ENCODE results near the gene VAPA. TPM values are rescaled to one million over a fixed set of nuclear protein-coding genes. Genes with fewer than 3 reads are reported as not detected.

VAPA gene
- total and polyA plus RNA-seq, 9 of the 15 experiments (the other 6 are each of a cell fraction or from before 2014, with no cell fraction given), result 219 to 902 (median 526) TPM

- peaks cover 0 to 8% of the 10 kb centered on the region in 2 experiments; a peak in 2 of 5 replicates for H3K4me1 ChIP-seq (replicated peaks in 1 of 2; ENCODE audit: control insufficient read depth in 2 of 2, insufficient read depth in 2 of 2, low read length in 2 of 2)
- WGBS (ENCODE audit: insufficient coverage, low coverage, missing lambda C conversion rate), result 94% methylated on average over 1 of the region's 1 CpG
- DNase-seq (ENCODE audit: extremely low read depth in 1 of 4, low spot score in 3 of 4), result no peak
- BruUV-seq (replicated peaks), result no TSS peak
- peak; percentile 3; the same call in 1 of the 3 replicates for ATAC-seq
- H3K36me3 ChIP-seq (ENCODE audit: control insufficient read depth, insufficient read depth, low read length), result peaks cover 31% of the 10 kb centered on the region
- H3K9me1 ChIP-seq (ENCODE audit: control insufficient read depth, insufficient read depth, low read length), result no peaks in the 10 kb centered on the region
- H3K27me3 ChIP-seq (ENCODE audit: control insufficient read depth in 2 of 2, insufficient read depth in 2 of 2, low read length in 2 of 2), result no peaks in the 10 kb centered on the region
- ChIA-PET POLR2A (interaction anchor here (0.5 to 2.0 kb wide), 9 partner anchors 9 to 593 kb away, joined by 3 to 8 read pairs (median 3); no protein-coding TSS in a partner anchor), CTCF (ENCODE audit: low intra/inter-chr PET ratio) (no interaction called here)
- H3K79me2 ChIP-seq (ENCODE audit: control insufficient read depth, insufficient read depth, low read length), result peaks cover 22% of the 10 kb centered on the region
- intact Hi-C loops (cut with micrococcal nuclease) (loop anchor here (10.0 kb wide), 1 partner anchor 385 kb away; no protein-coding TSS in a partner anchor), in situ Hi-C loops (cut with MboI) (no loop called here)
- no peaks in the 10 kb centered on the region for H3K9me3 ChIP-seq (replicated peaks; ENCODE audit: control insufficient read depth, insufficient read depth, low read depth, low read length)
- H4K20me1 ChIP-seq (replicated peaks; ENCODE audit: control insufficient read depth, insufficient read depth, low read length), result no peaks in the 10 kb centered on the region
- H3K27ac ChIP-seq (ENCODE audit: extremely low read depth, low read depth, low read length), result no peak overlapping the region
- H3K9ac ChIP-seq (ENCODE audit: insufficient read depth in 1 of 2, low read depth in 2 of 2, low read length in 2 of 2), result no peak overlapping the region
- no peak overlapping the region for H2AFZ ChIP-seq (ENCODE audit: low read depth, low read length)
- H3K4me3 ChIP-seq, result no peak overlapping the region
- FAIRE-seq, result no peak
- no peak overlapping the region for H3K4me2 ChIP-seq (ENCODE audit: insufficient read depth, low read length)
- TF ChIP-seq HSF4 (CRISPR knock-in tag; IDR thresholded peaks at IDR 0.05; ENCODE audit: borderline replicate concordance) (no peak), CBX5 (IDR thresholded peaks at IDR 0.05; ENCODE audit: borderline replicate concordance, low read depth) (no peak), ASH1L (IDR thresholded peaks at IDR 0.05; ENCODE audit: borderline replicate concordance, low read depth, partially characterized antibody) (no peak), ZNF24 (IDR thresholded peaks at IDR 0.05) (no peak), EHMT2 (IDR thresholded peaks at IDR 0.05) (no peak), PHB (CRISPR knock-in tag; IDR thresholded peaks at IDR 0.05) (no peak), ZBTB43 (CRISPR knock-in tag; IDR thresholded peaks at IDR 0.05) (no peak), HNRNPL (IDR thresholded peaks at IDR 0.05; ENCODE audit: low read depth, low read length) (0 out of 2 replicates have a peak, but pooled peaks have one; percentile 15), ZFP1 (CRISPR knock-in tag; IDR thresholded peaks at IDR 0.05) (no peak), TRIM28 (IDR thresholded peaks at IDR 0.05) (no peak), BCL6 (CRISPR knock-in tag; IDR thresholded peaks at IDR 0.05) (no peak), RBM17 (IDR thresholded peaks at IDR 0.05; ENCODE audit: borderline replicate concordance, low read depth, low read length) (no peak), TEAD4 (IDR thresholded peaks at IDR 0.05; ENCODE audit: low read length) (no peak), TEAD4 (CRISPR knock-in tag; IDR thresholded peaks at IDR 0.05; ENCODE audit: borderline replicate concordance) (no peak), NCOA4 (IDR thresholded peaks at IDR 0.05; ENCODE audit: partially characterized antibody) (no peak), CBFA2T3 (IDR thresholded peaks at IDR 0.05) (no peak), ETV6 (IDR thresholded peaks at IDR 0.05; ENCODE audit: borderline replicate concordance in 1 of 2, low read depth in 2 of 2, low read length in 1 of 2) (no peak), ETV6 (CRISPR knock-in tag; IDR thresholded peaks at IDR 0.05; ENCODE audit: borderline replicate concordance) (no peak), UBTF (IDR thresholded peaks at IDR 0.05; ENCODE audit: borderline replicate concordance in 1 of 2, low read depth in 2 of 2, low read length in 2 of 2) (no peak), RBM22 (IDR thresholded peaks at IDR 0.05; ENCODE audit: low read depth, low read length, poor library complexity, severe bottlenecking) (no peak), ILF3 (IDR thresholded peaks at IDR 0.05; ENCODE audit: borderline replicate concordance) (0 out of 2 replicates have a peak, but pooled peaks have one; percentile 8), ZNF586 (CRISPR knock-in tag; conservative IDR thresholded peaks at IDR 0.05) (no peak), TBL1XR1 (IDR thresholded peaks at IDR 0.05; ENCODE audit: low read length in 2 of 2) (no peak), FUS (optimal IDR thresholded peaks at IDR 0.05; ENCODE audit: low read depth, low read length) (peak; percentile 67)
Measured at GRCh38 chr18:9959564-9959963, 45.7 kb downstream of the VAPA start.
